H9 (cell line): ENCODE data around the gene CNMD. TPM values are rescaled to one million over a fixed set of nuclear protein-coding genes. Genes with fewer than 3 reads are reported as not detected.

Experiments
- DNase-seq: peaks from one replicate; pipeline ENCODE4 v3.0.0-alpha.2; 2017
- H2AFZ ChIP-seq: one replicate; pipeline ENCODE4 v1.6.1; 2013; ENCODE audit warnings: mild to moderate bottlenecking, low read length, control low read depth, moderate library complexity
- H2AK5ac ChIP-seq: 2 replicates; pipeline ENCODE4 v1.6.1; 2013; ENCODE audit warnings: low read length, control low read depth, mixed read lengths; ENCODE audit not compliant: insufficient read length
- H2BK120ac ChIP-seq: one replicate; pipeline ENCODE4 v1.6.1; 2013; ENCODE audit warnings: low read depth, mild to moderate bottlenecking, low read length, control low read depth, inconsistent platforms; ENCODE audit not compliant: poor library complexity, severe bottlenecking
- H2BK12ac ChIP-seq: 2 replicates; pipeline ENCODE4 v1.6.1; 2013; ENCODE audit warnings: low read length, control low read depth, mixed read lengths, low read depth; ENCODE audit not compliant: insufficient read length
- H2BK15ac ChIP-seq: 2 replicates; pipeline ENCODE4 v1.6.1; 2013; ENCODE audit warnings: low read depth, low read length, control low read depth
- H2BK20ac ChIP-seq: one replicate; pipeline ENCODE4 v1.6.1; 2013; ENCODE audit warnings: low read depth, mild to moderate bottlenecking, low read length, control low read depth, inconsistent platforms; ENCODE audit not compliant: poor library complexity, severe bottlenecking
- H2BK5ac ChIP-seq: 2 replicates; pipeline ENCODE4 v1.6.1; 2013; ENCODE audit warnings: low read length, control low read depth, mixed read lengths; ENCODE audit not compliant: insufficient read length
- H3K14ac ChIP-seq: 2 replicates; pipeline ENCODE4 v1.6.1; 2013; ENCODE audit warnings: low read length, control low read depth; ENCODE audit not compliant: insufficient read depth
- H3K18ac ChIP-seq: 2 replicates; pipeline ENCODE4 v1.6.1; 2013; ENCODE audit warnings: low read depth, mild to moderate bottlenecking, mixed read lengths, low read length, control low read depth; ENCODE audit not compliant: insufficient read length
- H3K23ac ChIP-seq: 2 replicates; pipeline ENCODE4 v1.6.1; 2013; ENCODE audit warnings: low read length, control low read depth, mixed read lengths, low read depth; ENCODE audit not compliant: insufficient read length
- H3K23me2 ChIP-seq: 2 replicates; pipeline ENCODE4 v1.6.1; 2013; ENCODE audit warnings: low read depth, mild to moderate bottlenecking, mixed read lengths, low read length, control low read depth; ENCODE audit not compliant: insufficient read length, poor library complexity, severe bottlenecking
- H3K27ac ChIP-seq: 2 replicates; pipeline ENCODE4 v1.5.1; 2013; ENCODE audit warnings: low read length, control low read depth, mixed read lengths, low read depth; ENCODE audit not compliant: insufficient read length
- H3K27me3 ChIP-seq: 2 replicates; pipeline ENCODE4 v1.6.1; 2013; ENCODE audit warnings: low read length, control low read depth, inconsistent platforms; ENCODE audit not compliant: insufficient read depth
- H3K4ac ChIP-seq: 2 replicates; pipeline ENCODE4 v1.6.1; 2013; ENCODE audit warnings: low read depth, mild to moderate bottlenecking, control low read depth, inconsistent platforms, low read length, moderate library complexity
- H3K4me1 ChIP-seq: 2 replicates; pipeline ENCODE4 v1.6.1; 2013; ENCODE audit warnings: low read length, control low read depth, inconsistent platforms; ENCODE audit not compliant: insufficient read depth
- H3K4me2 ChIP-seq: 2 replicates; pipeline ENCODE4 v1.6.1; 2013; ENCODE audit warnings: low read length, control low read depth, mixed read lengths; ENCODE audit not compliant: insufficient read length, insufficient read depth
- H3K56ac ChIP-seq: 2 replicates; pipeline ENCODE4 v1.6.1; 2013; ENCODE audit warnings: low read depth, mild to moderate bottlenecking, mixed read lengths, low read length, control low read depth; ENCODE audit not compliant: insufficient read length
- H3K79me1 ChIP-seq: 2 replicates; pipeline ENCODE4 v1.6.1; 2013; ENCODE audit warnings: low read depth, mild to moderate bottlenecking, moderate library complexity, low read length, control low read depth, inconsistent platforms; ENCODE audit not compliant: insufficient read depth, poor library complexity, severe bottlenecking
- H3K79me2 ChIP-seq: 2 replicates; pipeline ENCODE4 v1.6.1; 2013; ENCODE audit warnings: low read length, control low read depth, inconsistent platforms; ENCODE audit not compliant: insufficient read depth
- H3K9ac ChIP-seq: 2 replicates; pipeline ENCODE4 v1.6.1; 2013; ENCODE audit warnings: low read length, control low read depth, mixed read lengths; ENCODE audit not compliant: insufficient read length; ENCODE audit errors: extremely low read depth
- H3K9me3 ChIP-seq: one replicate; pipeline ENCODE4 v1.6.1; 2013; ENCODE audit warnings: low read depth, low read length, inconsistent platforms; ENCODE audit not compliant: control insufficient read depth
- H3T11ph ChIP-seq: one replicate; pipeline ENCODE4 v1.6.1; 2013; ENCODE audit warnings: mild to moderate bottlenecking, low read length, control low read depth, inconsistent platforms
- H4K20me1 ChIP-seq: one replicate; pipeline ENCODE4 v1.6.1; 2013; ENCODE audit not compliant: control insufficient read depth, insufficient read length, insufficient read depth
- H4K5ac ChIP-seq: 2 replicates; pipeline ENCODE4 v1.6.1; 2013; ENCODE audit warnings: low read depth, mild to moderate bottlenecking, mixed read lengths, low read length, control low read depth; ENCODE audit not compliant: insufficient read length
- H4K8ac ChIP-seq: replicated peaks from 2 replicates; pipeline ENCODE4 v1.6.1; 2013; ENCODE audit warnings: low read length, control low read depth, mixed read lengths, low read depth; ENCODE audit not compliant: insufficient read length
- H4K91ac ChIP-seq: 2 replicates; pipeline ENCODE4 v1.6.1; 2013; ENCODE audit warnings: low read depth, mild to moderate bottlenecking, moderate library complexity, mixed read lengths, low read length, control low read depth; ENCODE audit not compliant: insufficient read length
- H3K27ac Mint-ChIP-seq, 3 experiments: 2 replicates in 2 of 3; 3 replicates in 1 of 3; pipeline ENCODE4 v1.8.0; 2020 to 2021; ENCODE audit warnings: mixed read lengths in 3 of 3, mild to moderate bottlenecking in 1 of 3, moderate library complexity in 1 of 3
- H3K27me3 Mint-ChIP-seq: 2 replicates; pipeline ENCODE4 v1.8.0; 2021; ENCODE audit warnings: low read depth, mild to moderate bottlenecking, moderate library complexity, mixed read lengths
- H3K36me3 Mint-ChIP-seq, 3 experiments: 2 replicates in 2 of 3; 3 replicates in 1 of 3; pipeline ENCODE4 v1.8.0; 2020 to 2021; ENCODE audit warnings: low read depth in 3 of 3, mixed read lengths in 3 of 3; ENCODE audit not compliant: insufficient read depth in 1 of 3
- H3K4me1 Mint-ChIP-seq, 2 experiments: 2 replicates each; pipeline ENCODE4 v1.8.0; 2020; ENCODE audit warnings: mixed read lengths in 2 of 2
- H3K4me3 Mint-ChIP-seq, 2 experiments: 2 replicates in 1 of 2; 3 replicates in 1 of 2; pipeline ENCODE4 v1.8.0; 2020 to 2021; ENCODE audit warnings: mild to moderate bottlenecking in 2 of 2, mixed read lengths in 2 of 2, moderate library complexity in 1 of 2
- H3K9me3 Mint-ChIP-seq, 2 experiments: 2 replicates in 1 of 2; 3 replicates in 1 of 2; pipeline ENCODE4 v1.8.0; 2020; ENCODE audit warnings: mild to moderate bottlenecking in 2 of 2, mixed read lengths in 2 of 2, moderate library complexity in 1 of 2
- CTCF ChIP-seq: fragments of 200-600 bp; sonication (generic); conservative IDR thresholded peaks from 3 replicates; pipeline ENCODE4 v1.8.0; 2021; ENCODE audit warnings: antibody characterized with exemption, mild to moderate bottlenecking
- WGBS: extraction: QIAGEN DNeasy Blood & Tissue Kit; methylation state at CpG from one replicate; pipeline ENCODE4 v1.1.7; 2013; ENCODE audit warnings: missing lambda C conversion rate, low lambda C conversion rate, mixed read lengths; ENCODE audit not compliant: insufficient read length; ENCODE audit errors: extremely low coverage; 5-methylcytosine and 5-hydroxymethylcytosine counted together
- total RNA-seq: library from RNA; stranded (reverse); gene quantifications from 2 replicates; pipeline ENCODE4 v1.2.1, GENCODE V29; 2021

The CNMD gene
- total RNA-seq, 1 experiment from 2014 or later, result 96.0 TPM

GRCh38 chr13:52664272-52664671, 75.3 kb downstream of the CNMD start:
- Histone ChIP-seq H3K79me2 (no peaks in the 10 kb centered on the region), H4K8ac (no peak overlapping the region), H3K9ac (no peak overlapping the region), H3K27ac (no peak overlapping the region), H3K4ac (no peak overlapping the region), H3K23ac (no peak overlapping the region), H2BK15ac (no peak overlapping the region), H2BK120ac (no peak overlapping the region), H3K18ac (no peak overlapping the region), H4K5ac (no peak overlapping the region), H4K20me1 (no peaks in the 10 kb centered on the region), H3K56ac (no peak overlapping the region), H3T11ph (no peak overlapping the region), H3K4me1 (no peaks in the 10 kb centered on the region), H3K23me2 (no peaks in the 10 kb centered on the region), H3K14ac (no peak overlapping the region), H3K79me1 (no peaks in the 10 kb centered on the region), H3K4me2 (no peak overlapping the region), H2AK5ac (no peak overlapping the region), H2AFZ (no peak overlapping the region), H2BK20ac (no peak overlapping the region), H2BK5ac (no peak overlapping the region), H2BK12ac (no peak overlapping the region), H3K27me3 (no peaks in the 10 kb centered on the region), H3K9me3 (no peaks in the 10 kb centered on the region), H4K91ac (no peak overlapping the region)
- WGBS, result no CpG with 5 or more reads among the region's 4 CpGs
- Mint-ChIP-seq H3K9me3 (no peaks in the 10 kb centered on the region), H3K36me3 (peaks cover 40 to 85% (median 80%) of the 10 kb centered on the region in 3 experiments; a peak in 6 of 7 replicates), H3K4me3 (no peak overlapping the region), H3K27ac (peak overlapping the region in 1 of 3 experiments; percentile 69; a peak in 1 of 7 replicates), H3K4me1 (peaks cover 0 to 5% of the 10 kb centered on the region in 2 experiments; a peak in 2 of 4 replicates), H3K27me3 (no peaks in the 10 kb centered on the region)
- TF ChIP-seq CTCF, result no peak
- DNase-seq, result no peak
